Osteocyte (in vitro differentiated cells): ENCODE data around the gene RBM4. TPM values are rescaled to one million over a fixed set of nuclear protein-coding genes. Genes with fewer than 3 reads are reported as not detected.
"Not testable (repeated sequence)": the region's sequence is repeated elsewhere in the genome, so short reads cannot be mapped to it uniquely, and the experiment has no call there.

Experiments
- DNase-seq: peaks from one replicate; pipeline ENCODE4 v3.0.0; 2021; ENCODE audit warnings: mixed read lengths; ENCODE audit not compliant: unreplicated experiment; ENCODE audit errors: extremely low spot score
- H3K27ac Mint-ChIP-seq: one replicate; pipeline ENCODE4 v1.8.0; 2021; ENCODE audit warnings: mild to moderate bottlenecking, mixed read lengths; ENCODE audit not compliant: unreplicated experiment
- H3K27me3 Mint-ChIP-seq: one replicate; pipeline ENCODE4 v1.8.0; 2021; ENCODE audit warnings: mixed read lengths; ENCODE audit not compliant: unreplicated experiment
- H3K36me3 Mint-ChIP-seq: one replicate; pipeline ENCODE4 v1.8.0; 2021; ENCODE audit warnings: mixed read lengths; ENCODE audit not compliant: unreplicated experiment
- H3K4me1 Mint-ChIP-seq: one replicate; pipeline ENCODE4 v1.8.0; 2021; ENCODE audit warnings: mixed read lengths; ENCODE audit not compliant: unreplicated experiment
- H3K4me3 Mint-ChIP-seq: one replicate; pipeline ENCODE4 v1.8.0; 2021; ENCODE audit warnings: mild to moderate bottlenecking, moderate library complexity, mixed read lengths; ENCODE audit not compliant: unreplicated experiment
- H3K9me3 Mint-ChIP-seq: one replicate; pipeline ENCODE4 v1.8.0; 2021; ENCODE audit warnings: mixed read lengths; ENCODE audit not compliant: unreplicated experiment
- long read RNA-seq: library from polyadenylated mRNA; unstranded; transcript quantifications from one replicate; pipeline ENCODE4 v2.0.0, GENCODE V29; 2021
- total RNA-seq: library from RNA; stranded (reverse); gene quantifications from 2 replicates; pipeline ENCODE4 v1.2.1, GENCODE V29; 2021
- TF ChIP-seq, protein P1 (sequence below): fragments of 200-600 bp; sonication (generic); IDR thresholded peaks from 2 replicates; pipeline ENCODE4 v1.5.0; 2021; ENCODE audit warnings: antibody characterized with exemption, mild to moderate bottlenecking, moderate library complexity

The RBM4 gene, protein sequence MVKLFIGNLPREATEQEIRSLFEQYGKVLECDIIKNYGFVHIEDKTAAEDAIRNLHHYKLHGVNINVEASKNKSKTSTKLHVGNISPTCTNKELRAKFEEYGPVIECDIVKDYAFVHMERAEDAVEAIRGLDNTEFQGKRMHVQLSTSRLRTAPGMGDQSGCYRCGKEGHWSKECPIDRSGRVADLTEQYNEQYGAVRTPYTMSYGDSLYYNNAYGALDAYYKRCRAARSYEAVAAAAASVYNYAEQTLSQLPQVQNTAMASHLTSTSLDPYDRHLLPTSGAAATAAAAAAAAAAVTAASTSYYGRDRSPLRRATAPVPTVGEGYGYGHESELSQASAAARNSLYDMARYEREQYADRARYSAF
- 158 and 167 TPM in 2 replicates for total RNA-seq
- long read RNA-seq, transcript RBM4-201 (4 exons, 1,694 nt) = major isoform, 317 of 485 reads
- long read RNA-seq, transcript RBM4-203 (3 exons, 921 nt) = minor isoform, 48 of 485 reads
- long read RNA-seq, transcript RBM4-204 (4 exons, 1,763 nt) = minor isoform, 22 of 485 reads
- long read RNA-seq, transcript RBM4-206 (2 exons, 1,548 nt) = minor isoform, 52 of 485 reads
- long read RNA-seq, partial matches to known transcripts = 2 of 485 reads
- long read RNA-seq, other reads (novel, unspliced or antisense) = 8 of 485 reads

DNA sequence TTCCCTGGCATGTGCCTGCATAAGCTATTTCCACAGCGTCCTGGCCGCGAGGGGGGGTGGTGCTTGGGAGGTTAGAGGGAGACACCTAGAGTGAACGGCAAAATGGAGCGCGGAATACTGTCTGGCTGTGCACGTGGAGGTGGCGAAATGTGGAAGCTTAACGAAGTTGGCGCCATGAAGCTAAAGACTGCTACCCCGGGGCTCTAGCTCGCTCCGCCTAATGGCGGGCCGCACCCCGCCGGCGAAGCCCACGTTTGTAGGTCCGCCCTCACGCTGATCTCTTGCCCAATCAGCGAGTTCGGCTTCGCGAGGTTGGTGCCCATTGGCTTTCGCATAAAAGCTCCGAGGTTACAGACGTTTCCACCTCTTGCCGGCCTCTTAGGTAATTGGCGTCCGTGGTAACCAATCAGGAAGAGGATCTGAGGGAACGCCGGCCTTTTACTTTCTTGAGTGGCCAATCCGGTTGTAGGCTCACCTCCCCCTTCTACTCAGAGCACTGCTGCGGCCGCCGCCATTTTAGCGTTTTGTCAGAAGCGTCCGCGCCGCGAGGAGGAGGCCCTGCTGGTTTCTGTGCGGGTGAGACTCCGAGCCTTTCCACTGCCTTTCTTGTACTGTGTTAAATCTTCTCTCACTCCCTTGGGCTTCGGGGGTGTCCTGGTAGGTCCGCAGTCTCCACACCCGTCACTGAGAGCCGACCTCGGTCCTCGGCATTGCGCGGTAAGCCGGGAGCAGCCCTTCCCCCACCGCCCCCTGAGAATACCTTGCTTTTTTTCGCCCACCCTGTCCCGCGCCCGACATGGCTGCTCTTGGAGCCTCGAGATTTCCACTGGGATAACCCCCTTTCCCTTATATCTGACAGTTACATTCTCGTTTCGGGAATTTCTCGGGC, at the start of gene RBM4:
Gene RBM4, plus strand, starts transcription at position 527 of the 889 bp plus-strand sequence. CDS start 1,009 bp downstream, outside the sequence.
- no peaks in the 10 kb centered on the region for H3K27me3 Mint-ChIP-seq
- no peaks in the 10 kb centered on the region for H3K9me3 Mint-ChIP-seq
- H3K4me1 Mint-ChIP-seq = peaks cover 56% of the 10 kb centered on the region
- peaks cover 40% of the 10 kb centered on the region for H3K36me3 Mint-ChIP-seq
- TF ChIP-seq, protein P1, sequence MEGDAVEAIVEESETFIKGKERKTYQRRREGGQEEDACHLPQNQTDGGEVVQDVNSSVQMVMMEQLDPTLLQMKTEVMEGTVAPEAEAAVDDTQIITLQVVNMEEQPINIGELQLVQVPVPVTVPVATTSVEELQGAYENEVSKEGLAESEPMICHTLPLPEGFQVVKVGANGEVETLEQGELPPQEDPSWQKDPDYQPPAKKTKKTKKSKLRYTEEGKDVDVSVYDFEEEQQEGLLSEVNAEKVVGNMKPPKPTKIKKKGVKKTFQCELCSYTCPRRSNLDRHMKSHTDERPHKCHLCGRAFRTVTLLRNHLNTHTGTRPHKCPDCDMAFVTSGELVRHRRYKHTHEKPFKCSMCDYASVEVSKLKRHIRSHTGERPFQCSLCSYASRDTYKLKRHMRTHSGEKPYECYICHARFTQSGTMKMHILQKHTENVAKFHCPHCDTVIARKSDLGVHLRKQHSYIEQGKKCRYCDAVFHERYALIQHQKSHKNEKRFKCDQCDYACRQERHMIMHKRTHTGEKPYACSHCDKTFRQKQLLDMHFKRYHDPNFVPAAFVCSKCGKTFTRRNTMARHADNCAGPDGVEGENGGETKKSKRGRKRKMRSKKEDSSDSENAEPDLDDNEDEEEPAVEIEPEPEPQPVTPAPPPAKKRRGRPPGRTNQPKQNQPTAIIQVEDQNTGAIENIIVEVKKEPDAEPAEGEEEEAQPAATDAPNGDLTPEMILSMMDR = peak; percentile 22
- peak; percentile 99 for DNase-seq
- H3K4me3 Mint-ChIP-seq = peak within 1 kb of the TSS; percentile 97
- H3K27ac Mint-ChIP-seq = peak within 1 kb of the TSS; percentile 98

DNA sequence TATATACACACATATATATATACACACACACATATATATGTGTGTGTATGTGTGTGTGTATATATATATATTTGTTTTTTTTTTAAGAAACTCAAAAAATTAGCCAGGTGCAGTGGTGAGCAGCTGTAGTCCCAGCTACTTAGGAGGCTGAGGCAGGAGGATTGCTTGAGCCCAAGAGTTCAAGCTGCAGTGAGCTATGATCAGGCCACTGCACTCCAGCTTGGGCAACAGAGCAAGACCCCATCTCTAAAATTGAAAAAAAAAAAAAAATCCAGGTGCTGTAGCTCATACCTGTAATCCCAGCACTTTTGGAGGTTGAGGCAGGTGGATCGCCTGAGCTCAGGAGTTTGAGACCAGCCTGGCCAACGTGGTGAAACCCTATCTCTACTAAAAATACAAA, 49.2 kb upstream of the RBM4 start:
- not testable (repeated sequence) for DNase-seq, H3K4me3 Mint-ChIP-seq, H3K27ac Mint-ChIP-seq, H3K9me3 Mint-ChIP-seq, H3K36me3 Mint-ChIP-seq, H3K27me3 Mint-ChIP-seq
- peaks cover 18% of the 10 kb centered on the region for H3K4me1 Mint-ChIP-seq

DNA sequence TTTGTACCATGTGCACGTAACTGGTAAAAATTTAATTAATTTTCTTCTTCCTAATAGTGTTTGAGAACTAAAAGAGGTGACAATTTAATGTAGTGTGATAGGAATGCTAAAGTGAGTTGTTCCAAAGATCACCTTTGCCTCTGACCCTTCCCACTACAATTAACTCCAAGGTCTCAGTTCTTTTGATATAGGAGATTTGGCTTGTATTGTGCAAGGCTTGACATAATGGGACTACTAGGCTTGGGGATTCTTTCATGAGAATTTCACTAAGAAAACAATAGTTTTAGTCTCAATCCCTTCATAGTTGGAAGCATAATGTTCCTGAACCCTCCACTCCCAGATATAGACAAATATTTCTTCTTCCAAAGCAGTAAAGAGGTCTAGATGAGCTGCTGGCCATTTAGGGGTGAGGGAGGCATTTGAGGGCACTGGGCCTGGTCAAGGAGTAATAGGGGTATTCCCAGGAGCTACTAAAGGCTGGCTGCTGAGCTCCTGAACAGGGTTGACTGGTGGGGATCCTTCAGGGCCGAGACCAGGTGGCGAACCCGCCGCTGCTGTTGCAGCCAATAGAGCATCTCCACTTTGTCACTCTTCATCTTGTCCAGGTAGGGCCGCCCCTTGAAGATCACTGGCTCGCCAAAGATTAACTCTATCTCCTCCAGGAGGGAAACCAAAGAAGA, 48.4 kb upstream of the RBM4 start:
- H3K27me3 Mint-ChIP-seq = no peaks in the 10 kb centered on the region
- TF ChIP-seq, protein P1 = no peak
- peaks cover 2% of the 10 kb centered on the region for H3K36me3 Mint-ChIP-seq
- H3K4me3 Mint-ChIP-seq = no peak overlapping the region
- H3K27ac Mint-ChIP-seq = no peak overlapping the region
- H3K4me1 Mint-ChIP-seq = peaks cover 24% of the 10 kb centered on the region
- H3K9me3 Mint-ChIP-seq = no peaks in the 10 kb centered on the region
- no peak for DNase-seq

DNA sequence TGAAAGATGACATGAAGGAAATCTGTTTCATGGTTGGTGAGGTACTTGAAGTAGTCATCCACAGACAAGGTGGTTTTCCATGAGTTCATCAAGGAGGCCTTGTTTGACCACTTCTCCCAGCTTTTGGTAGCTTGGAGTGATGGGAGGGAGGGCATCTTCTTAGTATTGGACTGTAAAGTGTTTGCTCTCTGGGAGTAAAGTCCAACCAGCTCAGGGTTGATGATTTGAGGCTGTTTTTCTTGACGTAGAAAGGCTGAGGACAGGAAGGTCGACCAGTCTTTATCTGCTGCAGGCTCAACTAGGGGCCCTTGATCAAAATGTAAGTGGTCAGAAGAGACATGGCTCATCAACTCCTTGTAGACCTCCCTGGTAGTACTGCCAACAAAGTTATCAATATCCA, 47.3 kb upstream of the RBM4 start:
- DNase-seq = no peak
- H3K27ac Mint-ChIP-seq = no peak overlapping the region
- H3K4me1 Mint-ChIP-seq = peaks cover 30% of the 10 kb centered on the region
- no peaks in the 10 kb centered on the region for H3K27me3 Mint-ChIP-seq
- peaks cover 2% of the 10 kb centered on the region for H3K36me3 Mint-ChIP-seq
- H3K9me3 Mint-ChIP-seq = no peaks in the 10 kb centered on the region
- TF ChIP-seq, protein P1 = no peak
- no peak overlapping the region for H3K4me3 Mint-ChIP-seq
